Naive thymus-derived CD8-positive, alpha-beta T cell (primary cell): ENCODE measurements around the gene FBXO42. TPM values are rescaled to one million over a fixed set of nuclear protein-coding genes. Genes with fewer than 3 reads are reported as not detected.
A peak's percentile ranks its signal among the peaks of the same experiment; 100 is the strongest.
"Not testable (repeated sequence)": the region's sequence is repeated elsewhere in the genome, so short reads cannot be mapped to it uniquely, and the experiment has no call there.

Experiments used
- ATAC-seq, 2 donors: fragments of 150-1000 bp; cut with Tn5 transposase in 1 of 2; sonication (Bioruptor Pico), chemical (Tn5 transposase) in 1 of 2; 1 replicate in 1 of 2; 2 replicates in 1 of 2; pipeline ENCODE4 v1.10.0; 2021; ENCODE audit warnings: mild to moderate bottlenecking in 2 of 2, moderate library complexity in 2 of 2
- POLR2A ChIA-PET: fragments of 350-600 bp; sonication (Branson Sonifier 250); formaldehyde crosslinking; loops from one replicate; lab custom pipeline; 2021; ENCODE audit warnings: antibody characterized with exemption; lab: Charles Lee
- DNase-seq, 10 donors: peaks; one replicate each; pipeline versions ENCODE4 v3.0.0 to v3.0.0-alpha.2; 2020 to 2022
- H3K27ac Mint-ChIP-seq, 10 donors: one replicate each; pipeline ENCODE4 v1.8.0; 2020 to 2022; ENCODE audit warnings: mild to moderate bottlenecking in 10 of 10, mixed read lengths in 10 of 10, moderate library complexity in 4 of 10, inconsistent platforms in 1 of 10
- H3K27me3 Mint-ChIP-seq, 5 donors: one replicate each; pipeline ENCODE4 v1.8.0; 2021 to 2022; ENCODE audit warnings: mixed read lengths in 5 of 5
- H3K36me3 Mint-ChIP-seq, 3 donors: one replicate each; pipeline ENCODE4 v1.8.0; 2020 to 2022; ENCODE audit warnings: mixed read lengths in 3 of 3, mild to moderate bottlenecking in 2 of 3, inconsistent platforms in 1 of 3
- H3K4me1 Mint-ChIP-seq, 4 donors: one replicate each; pipeline ENCODE4 v1.8.0; 2021 to 2022; ENCODE audit warnings: mixed read lengths in 4 of 4
- H3K4me3 Mint-ChIP-seq, 10 donors: one replicate each; pipeline ENCODE4 v1.8.0; 2020 to 2022; ENCODE audit warnings: mild to moderate bottlenecking in 10 of 10, mixed read lengths in 10 of 10, moderate library complexity in 6 of 10, inconsistent platforms in 1 of 10
- H3K9me3 Mint-ChIP-seq, 9 donors: one replicate each; pipeline ENCODE4 v1.8.0; 2020 to 2022; ENCODE audit warnings: mixed read lengths in 9 of 9, mild to moderate bottlenecking in 3 of 9, inconsistent platforms in 1 of 9, moderate library complexity in 1 of 9
- polyA plus RNA-seq, 3 donors: library from polyadenylated mRNA; unstranded; fragments of 300-500 nt; fragmentation: Illumina TruSeq; gene quantifications; one replicate each; pipeline ENCODE4 v1.2.3, GENCODE V29; 2021
- total RNA-seq, 8 experiments: library from RNA in 2 of 8; stranded (reverse) in 2 of 8; gene quantifications; one replicate each; pipeline ENCODE4 v1.2.3 and lab custom pipeline; 2021 to 2026

Gene FBXO42
- total and polyA plus RNA-seq, 5 experiments from 2014 or later = 11.8 to 27.4 (median 21.5) TPM

DNA sequence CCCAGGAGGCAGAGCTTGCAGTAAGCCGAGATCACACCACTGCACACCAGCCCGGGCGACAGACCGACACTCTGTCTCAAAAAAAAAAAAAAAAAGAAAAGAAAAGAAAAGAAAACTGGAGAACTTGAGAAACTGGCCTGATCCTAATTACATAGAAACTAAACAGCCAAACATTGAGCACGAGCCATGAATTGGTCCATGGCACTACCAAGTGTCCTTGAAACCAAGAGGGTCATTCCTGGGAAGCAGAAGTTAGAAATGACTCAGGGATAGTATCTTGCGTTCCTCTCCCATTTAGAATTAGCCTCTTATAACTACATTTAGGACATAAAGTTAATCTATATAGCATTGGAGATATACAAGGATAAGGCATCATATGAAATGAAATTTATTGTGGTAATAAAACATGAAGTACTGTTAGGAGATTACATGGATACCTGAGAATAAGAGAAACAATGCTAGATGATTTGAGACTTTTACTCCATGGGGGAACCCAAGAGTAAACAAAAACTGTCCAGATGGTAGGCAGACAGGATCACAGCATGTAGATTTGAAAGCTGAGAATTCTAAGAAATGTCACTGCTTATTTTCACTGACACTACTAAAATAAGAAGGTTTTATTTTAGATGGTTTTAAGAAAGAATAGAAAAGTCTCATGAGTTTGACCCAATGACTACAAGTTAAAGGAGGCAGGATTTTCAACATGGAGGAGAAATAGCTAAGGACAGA is 75.8 kb downstream of the FBXO42 start:
- ATAC-seq = no peak
- peaks cover 10 to 32% (median 25%) of the 10 kb centered on the region in 4 donors for H3K4me1 Mint-ChIP-seq
- H3K27me3 Mint-ChIP-seq = no peaks in the 10 kb centered on the region
- H3K36me3 Mint-ChIP-seq = peaks cover 0 to 44% (median 0%) of the 10 kb centered on the region in 3 donors
- H3K9me3 Mint-ChIP-seq = no peaks in the 10 kb centered on the region
- peak overlapping the region in 1 of 10 donors; percentile 67 for H3K27ac Mint-ChIP-seq
- H3K4me3 Mint-ChIP-seq = no peak overlapping the region
- no peak for DNase-seq
- POLR2A ChIA-PET = no interaction called here

DNA sequence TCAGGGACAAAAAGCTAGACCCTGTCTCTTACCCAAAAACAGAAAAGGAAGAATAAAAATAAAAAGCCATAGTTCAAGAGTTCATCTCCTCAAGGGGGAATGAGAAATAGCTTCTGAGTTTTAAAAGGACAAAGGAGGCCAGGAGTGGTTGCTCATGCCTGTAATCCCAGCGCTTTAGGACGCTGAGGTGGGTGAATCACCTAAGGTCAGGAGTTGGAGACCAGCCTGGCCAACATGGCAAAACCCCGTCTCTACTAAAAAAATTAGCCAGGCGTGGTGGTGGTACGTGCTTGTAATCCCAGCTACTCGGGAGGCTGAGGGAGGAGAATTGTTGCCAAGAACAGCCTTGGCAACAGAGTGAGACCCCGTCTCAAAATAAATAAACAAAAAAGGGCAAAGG is 76.7 kb downstream of the FBXO42 start:
- H3K4me3 Mint-ChIP-seq = no peak overlapping the region
- no peak overlapping the region for H3K27ac Mint-ChIP-seq

DNA sequence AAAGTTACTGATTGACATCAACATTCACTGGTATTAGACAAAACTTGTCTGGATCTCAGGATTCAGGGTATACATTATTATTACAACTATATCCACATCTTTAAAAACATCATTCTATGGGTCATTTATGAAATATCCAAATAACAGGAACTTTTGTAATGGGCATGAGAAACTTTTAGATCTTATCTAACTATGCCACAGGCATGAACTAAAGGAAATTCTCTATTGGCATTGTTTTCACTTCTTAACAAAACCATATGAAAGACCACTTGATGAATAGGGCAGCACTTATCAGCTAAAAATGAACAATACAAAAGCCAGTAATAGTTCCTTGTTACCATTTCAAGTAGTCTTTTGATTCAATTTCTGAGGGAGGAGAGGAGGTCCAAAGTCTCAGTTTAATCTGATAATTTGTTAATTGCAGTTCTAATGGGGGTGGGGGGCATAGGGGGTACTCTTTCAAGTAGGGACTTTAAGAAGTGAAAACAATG is 84.5 kb downstream of the FBXO42 start:
- Mint-ChIP-seq H3K36me3 (peaks cover 0 to 29% (median 0%) of the 10 kb centered on the region in 3 donors), H3K27ac (peak overlapping the region in 6 of 10 donors; percentile 3 to 73 (median 18)), H3K4me1 (peaks cover 24 to 45% (median 32%) of the 10 kb centered on the region in 4 donors), H3K9me3 (no peaks in the 10 kb centered on the region), H3K27me3 (no peaks in the 10 kb centered on the region), H3K4me3 (no peak overlapping the region)
- POLR2A ChIA-PET = no interaction called here
- DNase-seq = no peak
- no peak for ATAC-seq

More for the DNA sequence above, 76.7 kb downstream of the FBXO42 start:
- POLR2A ChIA-PET = no interaction called here
- peaks cover 0 to 44% (median 0%) of the 10 kb centered on the region in 3 donors for H3K36me3 Mint-ChIP-seq
- DNase-seq = no peak
- peaks cover 15 to 41% (median 30%) of the 10 kb centered on the region in 4 donors for H3K4me1 Mint-ChIP-seq
- no peak for ATAC-seq
- H3K27me3 Mint-ChIP-seq = no peaks in the 10 kb centered on the region
- no peaks in the 10 kb centered on the region for H3K9me3 Mint-ChIP-seq

DNA sequence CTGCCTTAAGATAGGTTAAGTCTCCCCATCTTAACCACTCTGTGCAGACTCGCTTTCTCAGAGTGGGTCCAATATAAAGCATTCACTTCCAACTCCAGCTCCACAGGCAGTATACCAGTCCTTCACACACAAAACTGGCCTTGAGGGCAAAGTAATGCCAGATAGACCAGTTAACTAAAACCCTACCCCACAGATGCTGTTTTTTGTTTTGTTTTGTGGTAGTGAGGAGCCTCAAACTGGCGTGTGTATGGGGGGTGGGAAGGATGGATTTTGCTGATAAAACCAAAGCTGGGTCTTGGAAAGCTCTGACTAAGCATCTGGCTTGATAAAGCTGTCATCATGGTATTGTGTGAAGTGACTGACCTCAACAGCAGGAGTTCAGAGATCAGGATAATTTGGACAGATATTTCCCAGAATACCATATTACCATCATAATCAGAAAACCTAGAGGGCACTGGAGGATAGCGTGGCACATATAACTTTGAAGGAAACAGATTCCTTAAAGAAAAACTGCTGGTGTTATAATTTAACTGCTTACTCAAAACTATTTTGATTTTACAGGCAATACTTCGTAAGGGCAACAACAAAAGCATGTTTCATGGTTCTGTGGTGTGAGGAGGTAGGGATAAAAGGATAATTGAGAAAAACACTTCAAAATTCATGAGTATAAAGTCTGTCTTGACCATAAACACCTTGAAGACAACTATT is 85.7 kb downstream of the FBXO42 start:
- POLR2A ChIA-PET = no interaction called here

DNA sequence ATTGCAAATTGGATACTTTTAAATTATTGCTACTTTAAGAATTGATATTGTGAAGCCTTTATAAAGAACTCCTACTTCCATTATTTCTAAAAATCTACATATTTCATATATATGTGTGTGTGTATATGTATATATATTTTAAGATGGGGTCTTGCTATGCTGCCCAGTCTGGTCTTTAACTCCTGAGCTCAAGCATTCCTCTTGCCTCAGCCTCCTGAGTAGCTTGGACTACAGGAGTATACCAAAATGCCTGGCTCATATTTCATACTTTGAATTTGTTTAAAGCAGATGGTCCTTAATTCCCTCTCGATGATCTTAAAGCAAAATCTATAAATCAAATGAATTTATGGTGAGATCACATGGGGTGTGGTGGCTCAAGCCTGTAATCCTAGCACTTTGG is 90.2 kb downstream of the FBXO42 start:
- POLR2A ChIA-PET = no interaction called here
- Mint-ChIP-seq H3K36me3 (peaks cover 0 to 14% (median 0%) of the 10 kb centered on the region in 3 donors), H3K4me3 (no peak overlapping the region), H3K9me3 (no peaks in the 10 kb centered on the region), H3K4me1 (peaks cover 7 to 18% (median 11%) of the 10 kb centered on the region in 4 donors), H3K27me3 (no peaks in the 10 kb centered on the region), H3K27ac (no peak overlapping the region)
- ATAC-seq = no peak
- no peak for DNase-seq

More for the DNA sequence above, 85.7 kb downstream of the FBXO42 start:
- Mint-ChIP-seq H3K4me3 (no peak overlapping the region), H3K9me3 (no peaks in the 10 kb centered on the region), H3K4me1 (peaks cover 23 to 43% (median 30%) of the 10 kb centered on the region in 4 donors), H3K36me3 (peaks cover 0 to 28% (median 0%) of the 10 kb centered on the region in 3 donors), H3K27ac (peak overlapping the region in 5 of 10 donors; percentile 10 to 73 (median 23)), H3K27me3 (no peaks in the 10 kb centered on the region)
- DNase-seq (no peak), ATAC-seq (no peak)

DNA sequence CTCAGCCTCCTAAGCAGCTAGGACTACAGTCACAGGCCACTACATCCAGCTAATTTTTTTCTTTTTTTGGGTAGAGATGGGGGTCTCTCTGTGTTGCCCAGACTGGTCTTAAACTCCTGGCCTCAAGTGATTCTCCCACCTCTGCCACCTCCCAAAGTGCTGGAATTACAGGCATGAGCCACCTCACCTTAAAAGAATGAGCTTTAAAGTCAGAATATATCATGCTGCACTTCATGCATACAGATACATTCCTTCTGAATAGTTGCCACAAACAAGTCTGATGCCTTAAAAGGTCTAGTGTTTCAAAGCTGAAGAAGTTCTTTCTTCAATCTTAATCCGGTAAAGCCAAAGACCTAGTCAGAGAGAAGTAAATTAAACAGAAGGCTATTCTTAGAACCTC is 91.5 kb downstream of the FBXO42 start:
- H3K4me3 Mint-ChIP-seq = no peak overlapping the region
- no peak for DNase-seq
- H3K36me3 Mint-ChIP-seq = peaks cover 0 to 19% (median 3%) of the 10 kb centered on the region in 3 donors
- no peaks in the 10 kb centered on the region for H3K27me3 Mint-ChIP-seq
- peak overlapping the region in 1 of 10 donors; percentile 15 for H3K27ac Mint-ChIP-seq
- no peaks in the 10 kb centered on the region for H3K9me3 Mint-ChIP-seq
- POLR2A ChIA-PET = no interaction called here
- no peak for ATAC-seq
- H3K4me1 Mint-ChIP-seq = peaks cover 0 to 10% (median 5%) of the 10 kb centered on the region in 4 donors

DNA sequence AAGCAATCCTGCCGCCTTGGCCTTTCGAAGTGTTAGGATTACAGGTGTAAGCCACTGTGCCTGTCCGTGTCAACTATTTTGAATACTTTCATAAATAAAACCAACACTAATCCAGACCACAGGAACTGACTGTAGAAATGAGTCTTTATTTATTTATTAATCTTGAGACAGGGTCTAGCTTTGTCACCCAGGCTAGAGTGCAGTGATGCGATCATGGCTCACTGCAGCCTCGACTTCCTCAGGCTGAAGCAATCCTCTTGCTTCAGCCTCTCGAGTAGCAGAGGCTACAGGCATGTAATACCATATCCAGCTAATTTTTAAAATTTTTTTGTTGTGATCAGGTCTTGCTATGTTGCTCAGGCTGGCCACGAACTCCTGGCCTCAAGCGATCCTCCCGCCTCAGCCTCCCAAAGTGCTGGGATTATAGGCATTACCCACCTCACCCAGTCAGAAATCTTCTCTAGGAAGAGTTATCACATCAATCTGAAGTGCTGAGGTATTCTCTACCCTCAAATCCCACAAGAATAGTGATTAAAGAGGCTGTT is 93.6 kb downstream of the FBXO42 start:
- DNase-seq (no peak), ATAC-seq (no peak)
- POLR2A ChIA-PET = interaction anchor here (0.7 kb wide), 1 partner anchor 108 kb away, joined by 3 read pairs; no protein-coding TSS in a partner anchor
- H3K9me3 Mint-ChIP-seq = no peaks in the 10 kb centered on the region
- H3K36me3 Mint-ChIP-seq = peaks cover 0 to 36% (median 8%) of the 10 kb centered on the region in 3 donors
- no peaks in the 10 kb centered on the region for H3K27me3 Mint-ChIP-seq
- no peak overlapping the region for H3K4me3 Mint-ChIP-seq
- peak overlapping the region in 6 of 10 donors; percentile 24 to 67 (median 40) for H3K27ac Mint-ChIP-seq
- H3K4me1 Mint-ChIP-seq = peaks cover 0 to 9% (median 2%) of the 10 kb centered on the region in 4 donors

GRCh38 chr1:16257968-16258367 is 94.3 kb downstream of the FBXO42 start:
- DNase-seq (no peak), ATAC-seq (no peak)
- POLR2A ChIA-PET = interaction anchor here (0.7 kb wide), 1 partner anchor 107 kb away, joined by 3 read pairs; no protein-coding TSS in a partner anchor
- Mint-ChIP-seq H3K4me1 (peaks cover 0 to 9% (median 2%) of the 10 kb centered on the region in 4 donors), H3K27ac (peak overlapping the region in 3 of 10 donors; percentile 24 to 43 (median 37)), H3K27me3 (no peaks in the 10 kb centered on the region), H3K4me3 (no peak overlapping the region), H3K9me3 (no peaks in the 10 kb centered on the region), H3K36me3 (peaks cover 0 to 41% (median 8%) of the 10 kb centered on the region in 3 donors)

GRCh38 chr1:16257556-16257955 is 94.7 kb downstream of the FBXO42 start:
- POLR2A ChIA-PET, H3K4me3 Mint-ChIP-seq, H3K27me3 Mint-ChIP-seq, DNase-seq, H3K4me1 Mint-ChIP-seq, ATAC-seq, H3K9me3 Mint-ChIP-seq: not testable (repeated sequence)
- Mint-ChIP-seq H3K27ac (peak overlapping the region in 3 of 10 donors; percentile 12 to 71 (median 53)), H3K36me3 (peaks cover 0 to 44% (median 8%) of the 10 kb centered on the region in 3 donors)

- Mint-ChIP-seq H3K27ac (peak overlapping the region in 2 of 10 donors; percentile 39 to 55), H3K4me1 (peaks cover 0 to 12% (median 2%) of the 10 kb centered on the region in 4 donors), H3K27me3 (no peaks in the 10 kb centered on the region), H3K9me3 (no peaks in the 10 kb centered on the region), H3K36me3 (peaks cover 0 to 55% (median 8%) of the 10 kb centered on the region in 3 donors), H3K4me3 (no peak overlapping the region)
- POLR2A ChIA-PET = no interaction called here
- no peak for DNase-seq
- ATAC-seq = no peak
Observed at GRCh38 chr1:16256478-16256877, 95.8 kb downstream of the FBXO42 start.

GRCh38 chr1:16254263-16254928 is 97.9 kb downstream of the FBXO42 start:
- peak overlapping the region in 8 of 10 donors; percentile 16 to 75 (median 44) for H3K27ac Mint-ChIP-seq
- peaks cover 0 to 70% (median 8%) of the 10 kb centered on the region in 3 donors for H3K36me3 Mint-ChIP-seq

GRCh38 chr1:16253332-16253922 is 98.9 kb downstream of the FBXO42 start:
- H3K9me3 Mint-ChIP-seq = no peaks in the 10 kb centered on the region
- no peaks in the 10 kb centered on the region for H3K27me3 Mint-ChIP-seq
- peak overlapping the region in 6 of 10 donors; percentile 24 to 75 (median 45) for H3K27ac Mint-ChIP-seq
- no peak for DNase-seq
- no peak overlapping the region for H3K4me3 Mint-ChIP-seq
- POLR2A ChIA-PET = no interaction called here
- no peak for ATAC-seq
- peaks cover 9 to 36% (median 22%) of the 10 kb centered on the region in 4 donors for H3K4me1 Mint-ChIP-seq
- peaks cover 0 to 74% (median 8%) of the 10 kb centered on the region in 3 donors for H3K36me3 Mint-ChIP-seq

More at GRCh38 chr1:16254263-16254928, 97.9 kb downstream of the FBXO42 start:
- ATAC-seq = no peak
- no peak overlapping the region for H3K4me3 Mint-ChIP-seq
- peaks cover 5 to 27% (median 12%) of the 10 kb centered on the region in 4 donors for H3K4me1 Mint-ChIP-seq
- POLR2A ChIA-PET = no interaction called here
- H3K9me3 Mint-ChIP-seq = no peaks in the 10 kb centered on the region
- DNase-seq = no peak
- H3K27me3 Mint-ChIP-seq = no peaks in the 10 kb centered on the region
